HG03571 (cell line): ENCODE data around the gene MRPL37.
A peak's percentile ranks its signal among the peaks of the same experiment; 100 is the strongest.
"Not testable (repeated sequence)": the region's sequence is repeated elsewhere in the genome, so short reads cannot be mapped to it uniquely, and the experiment has no call there.

ENCODE experiments used
- ATAC-seq: cut with Tn5 transposase; IDR thresholded peaks from one replicate; pipeline ENCODE4 v1.9.1; 2021; ENCODE audit not compliant: unreplicated experiment

MRPL37 gene

DNA sequence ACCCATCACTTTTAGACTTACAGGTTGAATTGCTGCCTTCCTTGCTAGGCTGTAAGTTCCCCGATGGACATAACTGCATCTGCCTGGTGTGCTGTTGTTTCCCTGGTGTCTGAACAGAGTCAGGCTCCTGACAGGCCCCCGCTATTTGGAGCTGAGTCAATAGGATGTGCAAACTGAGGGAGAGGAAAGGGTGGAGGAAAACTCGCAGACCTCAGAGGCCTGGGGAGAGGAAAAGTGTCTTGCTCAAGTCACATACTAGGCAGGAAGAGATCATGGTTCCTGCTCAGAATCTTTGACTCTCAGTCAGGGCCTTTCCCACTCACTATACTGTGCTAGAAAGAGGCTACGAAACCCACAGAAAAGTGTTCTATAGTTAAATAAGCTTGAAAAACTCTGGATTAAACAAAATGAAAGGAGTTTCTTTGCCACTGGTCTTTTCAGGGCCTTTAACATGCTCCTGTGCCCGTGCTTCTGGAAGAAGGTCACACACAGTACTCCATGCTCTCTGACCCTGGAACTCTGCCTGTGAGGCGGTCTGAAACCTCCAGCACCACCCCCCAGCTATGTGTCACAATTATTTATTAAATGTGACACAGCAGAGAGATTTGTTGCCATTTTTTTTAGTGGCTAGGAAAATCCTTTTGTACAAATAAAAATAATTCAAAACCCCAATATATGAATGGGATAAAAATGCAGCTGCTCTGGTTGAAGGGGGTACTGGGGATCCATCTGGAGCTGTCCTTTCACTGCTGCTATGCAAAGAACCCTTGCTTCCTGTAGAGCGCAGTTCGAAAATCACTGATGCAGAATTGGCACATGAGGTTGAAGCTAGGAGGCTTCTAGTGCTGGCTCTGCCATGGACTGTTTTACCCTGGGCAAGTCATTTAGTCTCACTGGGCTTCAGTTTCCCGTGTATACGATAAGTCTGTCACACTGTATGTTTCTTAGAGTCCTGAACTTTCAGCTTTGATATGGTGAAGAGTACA is 27.1 kb upstream of the MRPL37 start:
- no peak for ATAC-seq

DNA sequence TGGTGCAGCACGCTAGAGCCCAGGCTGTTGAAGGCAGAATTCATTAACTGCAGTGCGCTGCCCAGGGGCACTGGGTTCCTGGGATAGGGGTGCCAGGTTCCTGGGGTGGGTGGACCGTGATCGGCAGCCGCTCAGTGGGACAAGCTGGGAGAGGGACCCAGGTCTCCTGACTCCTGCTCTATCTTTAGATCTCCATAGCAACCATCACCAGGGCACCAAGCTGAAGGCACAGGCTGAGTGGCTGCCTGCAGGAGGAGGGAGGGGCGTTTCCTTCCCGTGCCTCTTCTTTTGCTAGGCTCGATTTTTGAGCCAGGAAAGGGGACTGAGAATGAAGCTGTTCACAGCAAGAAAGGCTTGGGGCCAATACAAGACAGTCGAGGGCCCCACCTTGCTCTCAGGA is 26.3 kb upstream of the MRPL37 start:
- ATAC-seq, result no peak

DNA sequence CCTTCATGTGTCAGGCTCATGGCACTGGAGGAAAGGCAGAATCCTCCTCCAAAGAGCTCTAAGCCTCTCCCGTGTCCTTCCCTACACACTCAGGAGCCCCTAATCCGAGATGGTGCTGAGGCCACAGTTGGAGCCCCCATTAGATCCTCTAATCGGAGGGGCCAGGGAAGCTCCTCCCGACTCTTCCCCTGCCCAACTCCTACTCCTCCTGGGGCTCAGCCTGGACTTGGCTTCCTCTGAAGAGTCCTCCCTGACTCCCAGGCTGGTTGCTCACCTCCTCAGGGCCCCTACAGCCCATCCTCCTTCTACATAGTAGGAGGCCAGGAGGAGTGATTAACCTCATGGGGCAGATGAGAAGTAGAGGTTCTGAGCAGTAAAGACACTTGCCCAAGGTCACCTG is 25.9 kb upstream of the MRPL37 start:
- no peak for ATAC-seq

DNA sequence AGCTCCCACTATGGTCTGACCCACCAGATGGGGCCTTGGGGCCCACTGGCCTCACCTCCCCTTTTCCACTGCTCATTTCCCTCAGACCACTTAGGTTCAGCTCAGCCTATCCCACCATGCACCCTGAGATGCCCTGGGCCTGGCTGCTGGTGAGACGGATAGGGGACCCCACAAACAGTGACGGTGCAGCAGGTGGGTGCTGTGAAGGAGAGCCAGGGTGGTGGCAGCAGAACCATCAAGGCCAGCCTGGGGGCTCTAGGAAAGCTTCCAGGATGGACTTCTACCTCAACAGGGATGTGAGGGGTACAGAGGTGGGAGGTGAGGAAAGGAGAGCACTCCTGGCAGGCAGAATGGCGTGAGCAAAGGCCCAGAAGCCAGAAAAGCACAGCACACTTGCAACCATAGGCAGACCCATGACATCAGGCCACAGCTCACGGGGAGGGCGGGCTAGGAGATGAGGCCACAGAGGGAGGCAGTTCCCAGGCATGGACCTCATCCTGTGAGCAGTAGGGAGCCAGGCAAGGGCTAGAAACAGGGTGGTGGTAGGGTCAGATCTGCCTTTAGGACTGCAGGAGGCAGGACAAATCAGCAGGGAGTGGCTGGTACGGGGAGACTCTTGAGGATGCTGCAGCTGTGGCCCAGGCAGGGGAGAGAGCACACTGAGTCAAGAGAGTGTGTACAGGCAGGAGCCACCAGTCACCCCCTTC is 23.2 kb upstream of the MRPL37 start:
- no peak for ATAC-seq

DNA sequence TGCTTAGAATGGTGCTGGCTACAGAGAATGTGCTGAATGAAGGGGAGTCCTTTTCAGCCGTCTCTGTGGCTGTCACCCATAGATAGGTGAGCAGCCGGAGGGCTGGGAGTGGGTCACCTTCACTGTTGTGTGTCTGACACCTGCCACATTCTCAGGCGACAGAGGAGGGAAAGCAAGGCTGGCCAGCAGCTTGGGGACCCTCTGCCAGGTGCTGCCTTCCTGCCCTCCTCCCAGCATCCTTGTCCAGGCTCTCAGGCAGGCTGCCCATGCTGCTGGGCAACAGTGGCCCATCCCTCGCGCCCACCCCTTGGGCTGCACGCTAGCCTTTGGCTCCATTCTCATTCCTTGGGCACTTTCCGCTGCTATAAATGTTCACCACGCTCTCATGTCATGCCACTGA is 22.2 kb upstream of the MRPL37 start:
- ATAC-seq, result no peak

DNA sequence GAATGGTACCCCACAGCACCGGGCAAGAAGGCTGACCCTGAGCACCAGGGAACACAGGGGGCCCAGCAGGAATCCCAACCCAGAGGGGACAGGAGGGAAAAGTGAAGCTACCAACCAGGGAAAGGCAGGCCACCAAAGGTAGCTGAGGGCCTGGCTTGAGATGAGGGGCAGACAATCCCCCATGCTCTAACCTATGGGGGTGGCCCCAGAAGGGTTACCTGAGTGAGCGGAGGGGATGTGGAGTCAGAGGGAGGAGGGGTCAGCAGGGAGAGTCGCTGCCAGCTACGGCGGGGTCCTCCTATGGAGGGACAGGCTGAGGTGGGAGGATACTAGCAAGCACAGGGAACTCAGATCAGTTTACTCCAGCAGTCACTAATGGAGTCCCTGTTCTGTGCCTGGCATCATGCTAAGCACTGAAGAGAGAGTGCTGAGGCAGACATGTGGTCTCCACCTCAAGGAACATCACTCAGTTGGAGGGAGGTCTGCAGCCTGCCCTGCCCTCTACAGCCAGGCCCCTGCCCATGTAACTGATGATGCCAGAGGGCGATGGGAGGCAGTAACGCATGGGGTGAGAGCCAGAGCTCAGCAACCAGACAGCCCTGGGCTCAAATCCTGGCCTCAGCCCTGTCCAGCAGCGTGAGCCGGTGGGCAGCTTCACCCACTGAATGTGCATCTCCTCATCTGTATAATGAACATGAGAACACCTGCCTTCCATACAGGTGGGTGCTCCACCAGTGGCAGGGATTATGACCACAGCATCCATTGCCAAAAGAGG is 21.5 kb upstream of the MRPL37 start:
- ATAC-seq, result no peak

DNA sequence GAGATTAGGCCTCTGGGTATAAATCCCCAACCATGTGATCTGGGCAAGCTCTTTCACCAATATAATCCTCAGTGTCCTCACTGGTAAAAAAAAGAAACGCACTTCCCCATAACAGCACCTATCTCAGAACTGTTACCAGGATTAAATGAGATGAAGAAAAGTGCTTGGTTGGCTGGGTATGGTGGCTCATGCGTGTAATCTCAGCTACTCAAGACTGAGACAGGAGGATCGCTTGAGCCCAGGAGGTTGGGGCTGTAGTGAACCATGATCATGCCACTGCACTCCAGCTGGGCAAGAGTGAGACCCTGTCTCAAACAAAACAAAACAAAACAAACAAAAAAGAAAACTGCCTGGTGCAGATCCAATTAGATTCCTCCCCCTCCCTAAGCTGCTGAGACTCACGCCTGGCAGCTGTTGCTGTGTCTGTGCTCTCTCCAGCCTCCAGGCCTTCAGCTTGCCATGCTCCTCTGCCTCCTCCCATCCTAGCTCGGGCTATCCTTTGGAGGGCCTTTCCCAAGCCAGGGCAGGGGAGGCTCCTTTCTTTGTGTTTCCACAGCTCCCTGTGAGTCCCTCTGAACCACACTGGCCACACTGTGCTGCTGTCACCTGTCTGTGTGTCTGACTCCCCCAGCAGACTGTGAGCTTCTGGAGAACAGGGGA is 19.1 kb upstream of the MRPL37 start:
- no peak for ATAC-seq

DNA sequence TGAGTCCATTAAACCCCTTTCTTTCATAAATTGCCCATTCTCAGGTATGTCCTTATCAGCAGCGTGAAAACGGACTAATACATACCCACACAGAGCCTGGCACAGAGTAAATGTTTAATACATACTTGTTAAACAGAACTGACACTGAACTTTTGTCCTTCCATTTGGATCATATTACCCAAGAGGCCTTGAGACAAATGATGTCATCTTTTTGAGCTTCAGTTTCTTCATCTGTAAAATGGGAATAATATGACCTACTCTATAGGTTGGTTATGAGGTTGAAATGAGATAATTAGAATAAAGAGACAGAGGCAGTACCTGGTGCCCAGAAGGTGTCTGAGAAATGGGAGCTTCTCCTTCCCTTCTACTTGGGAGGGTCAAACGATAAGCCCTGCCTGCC is 13.9 kb upstream of the MRPL37 start:
- no peak for ATAC-seq

DNA sequence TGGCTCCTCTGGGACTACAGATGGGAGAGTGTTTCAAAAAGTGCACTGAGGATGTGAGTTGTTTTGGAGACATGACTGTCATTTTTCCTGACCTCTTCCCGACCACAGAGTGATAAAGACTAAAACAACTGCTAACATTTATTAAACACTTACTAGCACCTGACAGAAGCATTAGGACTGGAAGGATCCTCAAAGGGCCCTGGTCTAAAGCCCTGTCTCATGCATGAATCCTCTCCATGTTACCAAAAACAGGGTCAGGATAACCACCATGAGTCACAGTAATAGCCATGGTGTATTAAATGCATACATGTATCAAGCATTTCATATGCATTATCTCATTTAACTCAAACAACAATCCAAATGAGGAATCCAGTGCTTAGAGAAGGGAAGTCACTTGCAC is 11.7 kb upstream of the MRPL37 start:
- no peak for ATAC-seq

DNA sequence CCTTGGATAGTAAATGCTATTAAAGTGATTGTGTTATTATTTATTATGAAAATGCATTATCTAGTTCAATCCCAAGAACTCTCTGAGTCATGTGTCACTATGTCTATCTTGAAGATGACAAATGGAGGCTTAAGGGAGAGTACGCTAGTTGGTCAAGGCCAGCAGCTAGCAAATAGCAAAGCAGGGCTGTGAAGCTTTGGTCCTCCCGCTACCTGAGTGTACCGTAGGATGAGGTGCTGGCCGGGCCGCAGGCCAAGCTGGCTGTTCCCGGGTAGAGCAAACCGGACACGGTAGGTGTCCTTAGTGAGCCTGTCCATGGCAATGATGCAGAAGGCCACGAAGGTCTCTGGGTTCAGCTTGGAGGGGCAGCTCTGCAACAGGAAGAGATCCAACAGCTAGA is 9.4 kb upstream of the MRPL37 start:
- ATAC-seq, result no peak

DNA sequence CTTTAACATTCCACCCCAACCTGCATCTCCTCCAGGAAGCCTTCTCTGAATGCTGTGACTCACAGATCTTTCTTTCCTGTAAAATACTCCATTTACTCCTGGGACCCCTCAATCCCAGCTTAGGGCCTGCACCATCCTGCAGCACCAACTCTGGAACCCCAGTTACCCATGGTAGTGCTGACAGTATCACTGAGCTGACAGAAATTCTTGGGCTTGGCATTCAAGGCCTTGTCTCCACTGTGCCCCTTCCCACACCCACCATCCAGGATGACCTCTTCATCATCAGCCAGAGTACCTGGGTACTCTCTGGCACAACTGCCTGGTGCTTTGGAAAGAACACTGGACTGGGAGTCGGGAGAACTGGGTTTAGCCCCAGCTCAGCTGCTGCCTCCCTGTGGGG is 8.4 kb upstream of the MRPL37 start:
- ATAC-seq, result no peak

DNA sequence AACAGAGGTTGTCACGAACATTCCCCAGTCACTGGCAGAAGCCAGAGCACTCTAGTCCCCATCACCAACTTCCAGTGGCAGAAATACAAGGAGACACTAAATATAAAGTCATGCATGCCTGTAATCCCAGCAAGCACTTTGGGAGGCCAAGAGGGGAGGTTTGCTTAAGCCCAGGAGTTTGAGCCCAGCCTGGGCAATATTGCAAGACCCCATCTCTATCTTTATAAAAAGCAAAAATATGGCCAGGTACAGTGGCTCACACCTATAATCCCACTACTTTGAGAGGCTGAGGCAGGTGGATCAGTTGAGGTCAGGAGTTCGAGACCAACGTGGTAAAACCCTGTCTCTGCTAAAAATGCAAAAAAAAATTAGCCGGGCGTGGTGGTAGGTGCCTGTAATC is 6.5 kb upstream of the MRPL37 start:
- ATAC-seq, result no peak

DNA sequence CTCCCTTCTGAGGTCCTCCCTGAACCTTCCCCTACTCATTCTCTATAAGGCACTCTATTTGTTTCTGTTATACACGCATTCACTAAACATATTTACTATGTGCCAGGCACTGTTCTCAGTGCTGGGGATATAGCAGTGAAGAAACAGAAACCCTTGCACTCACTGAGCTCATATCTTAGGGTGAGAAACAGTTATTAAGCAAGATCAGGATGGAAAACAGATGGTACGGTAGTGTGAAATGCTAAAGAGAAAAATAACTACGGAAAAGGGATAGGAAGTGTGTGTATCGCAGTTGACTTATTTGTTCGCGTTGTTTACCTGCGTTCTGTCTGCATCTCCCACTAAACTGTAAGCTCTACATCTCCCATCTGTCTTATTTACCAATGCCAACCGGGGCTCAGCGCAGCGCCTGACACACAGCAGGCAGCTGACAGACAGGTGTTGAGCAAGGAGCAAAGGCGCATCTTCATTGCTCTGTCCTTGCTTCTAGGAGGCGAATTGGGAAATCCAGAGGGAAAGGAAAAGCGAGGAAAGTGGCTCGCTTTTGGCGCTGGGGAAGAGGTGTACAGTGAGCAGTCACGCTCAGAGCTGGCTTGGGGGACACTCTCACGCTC is 709 bp upstream of the MRPL37 start:
- ATAC-seq, result no peak

DNA sequence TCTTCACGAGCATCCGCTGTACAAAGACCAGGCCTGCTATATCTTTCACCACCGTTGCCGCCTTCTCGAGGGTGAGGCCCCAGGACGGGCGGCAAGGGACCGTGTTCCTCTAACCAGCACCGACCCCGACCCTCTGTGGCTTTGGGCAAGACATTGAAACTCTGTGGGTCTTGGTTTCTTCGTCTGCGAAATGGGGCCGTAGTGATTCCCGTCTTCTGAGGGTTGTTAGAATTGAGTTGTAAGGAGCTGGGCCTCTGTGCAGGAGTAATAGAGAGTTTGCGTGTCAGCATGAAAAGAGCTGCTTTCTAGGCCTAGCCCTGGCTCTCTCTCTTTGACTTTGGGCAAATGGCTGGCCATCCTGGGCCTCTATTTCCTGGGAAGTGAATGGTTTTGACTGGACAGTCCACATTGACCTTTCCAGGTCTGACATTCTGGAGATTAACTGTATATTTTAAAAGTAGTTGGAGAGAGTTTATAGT is 591 bp downstream of the MRPL37 start:
- peak; percentile 15 for ATAC-seq

DNA sequence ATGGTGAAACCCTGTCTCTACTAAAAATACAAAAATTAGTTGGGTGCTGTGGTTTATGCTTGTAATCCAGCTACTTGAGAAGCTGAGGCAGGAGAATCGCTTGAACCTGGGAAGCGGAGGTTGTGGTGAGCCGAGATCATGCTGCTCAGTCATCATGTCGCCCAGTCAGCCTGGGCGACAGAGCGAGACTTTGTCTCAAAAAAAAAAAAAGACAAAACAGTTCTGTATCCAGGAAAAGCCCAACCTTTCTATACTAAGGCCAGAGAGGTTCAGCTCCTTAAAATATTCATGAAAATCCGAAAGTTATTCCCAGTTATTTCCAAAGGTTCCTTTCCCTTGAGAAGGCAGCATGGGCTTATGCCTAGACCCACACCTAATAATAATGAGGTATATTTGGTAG is 4.2 kb downstream of the MRPL37 start:
- no peak for ATAC-seq

DNA sequence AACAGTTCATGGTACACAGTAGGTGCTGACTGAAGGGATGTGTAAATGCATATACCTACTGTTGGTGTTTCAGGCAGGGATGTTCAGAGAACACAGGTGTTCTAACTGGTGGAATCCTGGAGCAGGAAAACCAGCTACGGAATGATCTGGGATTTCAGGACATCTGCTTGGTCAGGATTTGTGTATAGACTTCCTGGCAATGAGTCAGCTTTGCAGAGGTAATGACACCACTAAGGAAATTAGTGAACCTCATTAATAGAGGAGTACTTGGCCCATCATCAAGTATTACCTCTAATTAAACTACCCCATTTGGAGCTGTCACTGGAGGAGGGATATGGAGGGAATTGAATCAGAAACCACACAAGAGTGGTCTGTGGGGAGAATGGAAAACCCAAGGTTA is 7.3 kb downstream of the MRPL37 start:
- ATAC-seq, result no peak

DNA sequence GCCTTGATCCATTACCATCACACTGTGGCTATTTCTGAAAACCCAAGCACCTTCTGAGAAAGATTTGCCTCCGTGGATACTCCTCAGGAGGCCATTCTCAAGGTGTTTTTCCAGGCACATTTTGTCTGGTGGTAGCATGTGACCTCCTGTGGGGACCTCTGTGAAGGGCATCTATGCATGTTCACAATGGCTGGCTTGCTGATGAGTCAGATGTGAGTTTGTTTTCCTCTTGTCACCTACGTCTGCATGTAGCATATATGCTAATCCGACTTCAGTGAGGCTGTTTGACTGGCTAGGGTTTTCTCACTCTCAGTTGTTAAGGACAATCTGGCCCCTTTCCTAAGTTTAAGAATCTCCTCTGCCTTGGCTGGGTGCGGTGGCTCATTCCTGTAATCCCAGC is 7.9 kb downstream of the MRPL37 start:
- not testable (repeated sequence) for ATAC-seq

DNA sequence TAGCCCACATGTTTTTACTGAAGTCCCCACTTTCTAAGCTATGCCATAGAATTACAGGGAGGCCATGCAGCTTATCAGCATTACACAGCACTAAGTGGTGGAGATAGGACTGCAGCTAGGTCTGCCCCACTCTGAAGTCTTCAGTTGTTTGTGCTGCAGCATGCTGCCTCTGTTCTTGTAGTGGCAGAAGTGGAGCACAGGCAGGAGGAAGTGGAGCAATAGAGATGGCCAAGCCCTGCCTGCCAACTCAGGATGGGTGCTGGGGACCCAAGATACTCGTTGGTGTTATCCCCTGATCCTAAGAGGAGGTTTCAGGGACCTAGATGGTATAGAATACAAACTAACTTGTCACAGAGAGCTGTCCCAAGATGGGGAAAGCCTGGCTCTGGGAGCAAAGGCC is 12.9 kb downstream of the MRPL37 start:
- ATAC-seq, result no peak

DNA sequence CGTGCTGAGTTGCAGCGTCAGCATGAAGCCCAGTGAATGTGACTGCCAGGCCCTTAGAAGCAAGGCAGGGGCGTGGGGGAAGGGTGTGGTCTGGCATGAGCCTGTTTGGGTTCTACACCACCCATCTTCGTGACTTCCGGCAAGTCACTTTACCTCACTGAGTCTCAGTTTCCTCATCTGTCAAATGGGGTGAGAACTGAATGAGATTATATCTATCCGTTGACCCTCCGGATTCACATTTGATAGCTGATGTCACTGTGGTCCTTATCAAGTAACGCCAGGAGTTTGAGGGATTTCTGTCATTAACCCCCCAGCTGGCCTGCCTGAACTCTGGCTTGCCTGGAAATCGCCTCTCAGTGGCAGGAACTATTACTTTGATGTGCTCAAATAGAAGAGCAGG is 15.6 kb downstream of the MRPL37 start:
- ATAC-seq, result no peak

DNA sequence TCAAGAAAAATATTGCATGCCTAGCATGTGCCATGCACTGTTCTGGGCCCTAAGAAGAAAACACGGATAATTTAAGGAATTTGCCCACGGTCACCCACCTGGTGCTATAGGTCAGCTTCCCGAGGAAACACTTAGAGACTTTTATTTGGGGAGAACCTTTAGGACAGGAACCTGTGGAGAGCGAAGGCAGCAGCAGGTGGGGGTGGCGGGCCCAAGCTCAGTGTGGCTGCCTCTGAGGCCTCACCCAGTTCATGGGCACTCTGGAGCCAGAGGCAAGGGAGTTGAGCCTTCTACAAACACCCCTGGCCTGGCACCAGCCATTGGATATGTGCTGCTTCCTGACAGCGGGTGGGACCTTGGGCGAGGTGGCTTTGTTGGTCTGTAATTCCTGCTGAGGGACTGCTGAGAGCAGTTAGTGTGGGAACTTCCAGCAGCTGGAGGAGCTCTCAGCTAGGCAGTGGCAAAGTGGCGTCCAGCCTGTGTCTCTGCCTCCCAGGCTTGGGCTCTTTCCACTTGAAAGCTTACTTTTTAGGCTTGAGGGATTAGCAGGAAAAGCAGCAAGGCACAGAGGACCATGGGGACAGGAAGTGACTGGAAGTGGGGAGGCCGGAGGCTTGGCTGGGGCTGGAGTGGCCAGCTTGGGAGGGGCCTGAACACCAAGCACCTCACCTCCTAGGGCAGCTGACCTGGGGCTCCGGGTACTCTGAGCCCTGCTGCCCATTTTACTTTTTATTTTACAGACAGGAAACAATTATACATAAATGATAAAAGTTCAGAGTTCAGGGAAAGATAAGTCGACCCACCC is 19.1 kb downstream of the MRPL37 start:
- no peak for ATAC-seq
